Left ventricle myocardium inferior (tissue), 1 donor: ENCODE results near the gene TMA16. TPM values are rescaled to one million over a fixed set of nuclear protein-coding genes. Genes with fewer than 3 reads are reported as not detected.

Source experiments
- DNase-seq: peaks from one replicate; pipeline ENCODE4 v3.0.0-alpha.2; 2020
- H3K27ac ChIP-seq: fragments of 200-600 bp; replicated peaks from 2 replicates; pipeline ENCODE4 v1.8.0; 2021
- H3K27me3 ChIP-seq: fragments of 200-600 bp; 2 replicates; pipeline ENCODE4 v1.8.0; 2021; ENCODE audit warnings: low read depth
- H3K36me3 ChIP-seq: fragments of 200-600 bp; 2 replicates; pipeline ENCODE4 v1.8.0; 2021
- H3K4me1 ChIP-seq: fragments of 200-600 bp; 2 replicates; pipeline ENCODE4 v1.8.0; 2021
- H3K4me3 ChIP-seq: fragments of 200-600 bp; 2 replicates; pipeline ENCODE4 v1.8.0; 2021; ENCODE audit warnings: mild to moderate bottlenecking, moderate library complexity
- H3K9me3 ChIP-seq: fragments of 200-600 bp; replicated peaks from 2 replicates; pipeline ENCODE4 v1.8.0; 2021
- CTCF ChIP-seq: fragments of 200-600 bp; IDR thresholded peaks from 2 replicates; pipeline ENCODE4 v1.8.0; 2021; ENCODE audit warnings: antibody characterized with exemption, mild to moderate bottlenecking, borderline replicate concordance
- intact Hi-C: fragments of 100-400 bp; cut with micrococcal nuclease; formaldehyde crosslinking; loops from one replicate; pipeline ENCODE4 v1.11.0; 2022
- total RNA-seq: library from RNA; stranded (reverse); fragmentation: NEBNext Ultra II Directional; extraction: Animal tissue kit (Norgen Biotek cat#: 25700); gene quantifications from one replicate; pipeline ENCODE4 v1.2.1, GENCODE V29; 2021
- donor health status: DM: no; HTN: yes; CAD: no; lungs with severe emphysema.

Gene TMA16
- total RNA-seq, 1 donor from 2014 or later = 7.1 TPM

GRCh38 chr4:163558539-163559044, 64.1 kb downstream of the TMA16 start:
- H3K36me3 ChIP-seq = no peaks in the 10 kb centered on the region
- no peaks in the 10 kb centered on the region for H3K27me3 ChIP-seq
- peaks cover 12% of the 10 kb centered on the region for H3K9me3 ChIP-seq
- intact Hi-C loops = loop anchor here (2.0 to 10.0 kb wide), 3 partner anchors 48 to 1176 kb away; no protein-coding TSS in a partner anchor
- H3K27ac ChIP-seq = peak overlapping the region; percentile 67
- H3K4me1 ChIP-seq = peaks cover 9% of the 10 kb centered on the region
- DNase-seq = no peak
- no peak overlapping the region for H3K4me3 ChIP-seq
- TF ChIP-seq CTCF = no peak

DNA sequence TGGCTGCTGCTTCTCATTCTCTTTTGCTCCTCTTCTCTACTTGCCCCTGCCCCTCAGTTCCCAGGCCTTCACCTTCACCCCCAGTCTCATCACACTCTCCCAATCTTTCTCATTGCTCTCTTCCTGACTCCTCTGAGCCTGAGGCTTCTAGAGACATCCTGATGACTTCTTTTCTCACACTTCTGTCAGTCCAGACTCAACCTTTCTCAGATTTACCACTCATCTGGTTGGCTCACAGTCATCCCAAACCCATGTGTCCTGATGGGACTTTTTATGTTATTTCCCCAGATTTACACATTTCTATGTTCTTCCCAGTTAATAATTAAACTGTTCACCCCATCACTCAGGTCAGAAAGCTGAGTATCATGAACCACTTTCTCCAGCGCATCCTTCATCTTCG, 68.0 kb downstream of the TMA16 start:
- Histone ChIP-seq H3K4me1 (peaks cover 9% of the 10 kb centered on the region), H3K9me3 (peaks cover 12% of the 10 kb centered on the region), H3K27me3 (no peaks in the 10 kb centered on the region), H3K36me3 (no peaks in the 10 kb centered on the region), H3K27ac (no peak overlapping the region), H3K4me3 (no peak overlapping the region)
- no peak for DNase-seq
- TF ChIP-seq CTCF = no peak
- intact Hi-C loops = no loop called here

DNA sequence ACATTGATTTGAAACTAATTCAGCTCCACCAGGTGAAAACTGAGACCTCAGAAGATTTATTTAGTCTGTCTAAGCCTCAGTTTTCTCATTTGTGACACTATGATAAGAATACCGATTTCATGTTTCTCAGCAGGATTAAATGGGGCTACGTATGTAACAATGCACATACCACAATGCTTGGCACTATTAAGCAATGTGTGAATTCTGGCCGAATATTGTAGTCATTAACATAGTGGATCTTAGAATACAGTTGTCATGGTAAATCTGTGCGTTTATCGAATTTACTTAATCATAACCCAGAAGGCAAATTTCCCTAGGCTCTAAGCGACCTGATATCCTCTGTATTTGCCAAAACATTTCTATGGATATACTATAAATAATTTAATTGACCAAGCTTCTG, 69.1 kb downstream of the TMA16 start:
- Histone ChIP-seq H3K4me3 (no peak overlapping the region), H3K27me3 (no peaks in the 10 kb centered on the region), H3K27ac (no peak overlapping the region), H3K9me3 (peaks cover 12% of the 10 kb centered on the region), H3K4me1 (peaks cover under 1% of the 10 kb centered on the region), H3K36me3 (no peaks in the 10 kb centered on the region)
- intact Hi-C loops = no loop called here
- DNase-seq = no peak
- no peak for TF ChIP-seq CTCF

- Histone ChIP-seq H3K27ac (no peak overlapping the region), H3K36me3 (no peaks in the 10 kb centered on the region), H3K9me3 (peaks cover 12% of the 10 kb centered on the region), H3K4me1 (no peaks in the 10 kb centered on the region), H3K27me3 (no peaks in the 10 kb centered on the region), H3K4me3 (no peak overlapping the region)
- no peak for TF ChIP-seq CTCF
- intact Hi-C loops = no loop called here
- DNase-seq = no peak
These were observed 69.8 kb downstream of the TMA16 start for GRCh38 chr4:163564221-163564720.

- intact Hi-C loops = no loop called here
- Histone ChIP-seq H3K36me3 (no peaks in the 10 kb centered on the region), H3K27me3 (no peaks in the 10 kb centered on the region), H3K9me3 (peaks cover 10% of the 10 kb centered on the region), H3K27ac (no peak overlapping the region), H3K4me1 (no peaks in the 10 kb centered on the region), H3K4me3 (no peak overlapping the region)
- no peak for DNase-seq
- no peak for TF ChIP-seq CTCF
These were observed 71.0 kb downstream of the TMA16 start for GRCh38 chr4:163565226-163566135.
